Prostate gland (tissue), 2 donors: Measurements from ENCODE around the gene TBX10.

ENCODE experiments used
- CTCF ChIP-seq, 4 experiments: fragments of 200-600 bp in 2 of 4; fragments of 450-650 bp in 2 of 4; sonication (generic) in 2 of 4; IDR thresholded peaks; 1 replicate in 3 of 4; 2 replicates in 1 of 4; pipeline ENCODE4 v1.5.1; 2016 to 2019; ENCODE audit warnings: antibody characterized with exemption in 4 of 4, mild to moderate bottlenecking in 2 of 4, moderate library complexity in 2 of 4
- POLR2AphosphoS5 ChIP-seq: sonication (generic); formaldehyde crosslinking; IDR thresholded peaks from one replicate; pipeline ENCODE4 v1.6.1; 2017; ENCODE audit warnings: antibody characterized with exemption

- TF ChIP-seq CTCF (IDR thresholded peaks at IDR 0.05) (no peak), POLR2AphosphoS5 (no peak)
These were observed 34.1 kb downstream of the TBX10 start for GRCh38 chr11:67605231-67606011.
